Loucy (cell line): ENCODE data around the gene MDM4.

ENCODE experiments used
- EZH2phosphoT487 ChIP-seq: fragments of 200-600 bp; IDR thresholded peaks from 2 replicates; pipeline ENCODE4 v1.6.1; 2018; ENCODE audit warnings: antibody characterized with exemption, mild to moderate bottlenecking, moderate library complexity, borderline replicate concordance
- TF ChIP-seq, protein P1 (sequence below): fragments of 200-600 bp; sonication (generic); conservative IDR thresholded peaks from 2 replicates; pipeline ENCODE4 v1.5.1; 2014; ENCODE audit warnings: mild to moderate bottlenecking, antibody characterized with exemption, low read length

DNA sequence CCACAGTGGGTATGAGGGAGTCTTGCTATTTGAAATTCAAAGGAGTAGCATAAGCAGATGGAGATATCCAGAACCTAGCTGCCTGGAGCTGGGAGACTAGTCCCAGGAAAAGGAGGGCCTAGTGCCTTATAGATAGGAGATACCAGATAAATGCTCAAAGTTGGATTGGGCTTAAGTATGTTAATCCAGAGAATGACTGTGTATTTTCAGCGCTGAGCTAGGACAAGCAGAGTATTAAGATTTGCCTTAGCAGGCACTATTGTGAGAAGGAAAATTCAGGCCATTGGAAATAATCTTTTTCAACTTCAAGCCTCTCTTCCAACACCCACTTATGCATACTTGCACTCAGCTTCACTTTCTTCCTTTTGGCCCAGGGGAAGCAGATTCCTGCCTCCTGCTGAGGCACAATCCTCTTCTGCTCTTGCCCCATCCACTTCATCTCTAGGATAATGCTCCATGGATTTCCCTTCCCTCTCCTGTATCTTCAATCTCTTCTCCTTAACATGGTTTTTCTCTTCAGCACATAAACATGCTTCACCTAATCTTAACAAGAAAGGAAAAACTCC is 42.7 kb upstream of the MDM4 start:
- TF ChIP-seq, protein P1, sequence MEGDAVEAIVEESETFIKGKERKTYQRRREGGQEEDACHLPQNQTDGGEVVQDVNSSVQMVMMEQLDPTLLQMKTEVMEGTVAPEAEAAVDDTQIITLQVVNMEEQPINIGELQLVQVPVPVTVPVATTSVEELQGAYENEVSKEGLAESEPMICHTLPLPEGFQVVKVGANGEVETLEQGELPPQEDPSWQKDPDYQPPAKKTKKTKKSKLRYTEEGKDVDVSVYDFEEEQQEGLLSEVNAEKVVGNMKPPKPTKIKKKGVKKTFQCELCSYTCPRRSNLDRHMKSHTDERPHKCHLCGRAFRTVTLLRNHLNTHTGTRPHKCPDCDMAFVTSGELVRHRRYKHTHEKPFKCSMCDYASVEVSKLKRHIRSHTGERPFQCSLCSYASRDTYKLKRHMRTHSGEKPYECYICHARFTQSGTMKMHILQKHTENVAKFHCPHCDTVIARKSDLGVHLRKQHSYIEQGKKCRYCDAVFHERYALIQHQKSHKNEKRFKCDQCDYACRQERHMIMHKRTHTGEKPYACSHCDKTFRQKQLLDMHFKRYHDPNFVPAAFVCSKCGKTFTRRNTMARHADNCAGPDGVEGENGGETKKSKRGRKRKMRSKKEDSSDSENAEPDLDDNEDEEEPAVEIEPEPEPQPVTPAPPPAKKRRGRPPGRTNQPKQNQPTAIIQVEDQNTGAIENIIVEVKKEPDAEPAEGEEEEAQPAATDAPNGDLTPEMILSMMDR: no peak
- no peak for TF ChIP-seq EZH2phosphoT487
